K562 (cell line): Measurements from ENCODE around the gene SEBOX. TPM values are rescaled to one million over a fixed set of nuclear protein-coding genes. Genes with fewer than 3 reads are reported as not detected.

ENCODE experiments used
- AFF4 ChIP-seq: sonication (generic); formaldehyde crosslinking; IDR thresholded peaks from 2 replicates; pipeline ENCODE4 v1.8.0; 2023; ENCODE audit warnings: mild to moderate bottlenecking, missing genetic modification reagents
- BHLHE40 ChIP-seq: IDR thresholded peaks from 2 replicates; pipeline ENCODE4 v1.6.1; 2011; ENCODE audit warnings: low read length, improper control_type of control experiment
- BRD4 ChIP-seq: fragments of 200-600 bp; sonication (generic); IDR thresholded peaks from 2 replicates; pipeline ENCODE4 v1.6.1; 2017; ENCODE audit warnings: inconsistent platforms
- CHD1 ChIP-seq: fragments of 200-600 bp; sonication (generic); IDR thresholded peaks from one replicate; pipeline ENCODE4 v1.6.1; 2012; ENCODE audit warnings: mild to moderate bottlenecking, moderate library complexity, low read length, inconsistent platforms
- ETV1 ChIP-seq: fragments of 450-650 bp; conservative IDR thresholded peaks from 2 replicates; pipeline ENCODE4 v1.6.1; 2016; ENCODE audit warnings: missing genetic modification characterization, control low read depth, low read depth, missing compliant biosample characterization
- GABPB1 ChIP-seq: sonication (generic); formaldehyde crosslinking; IDR thresholded peaks from 2 replicates; pipeline ENCODE4 v1.8.0; 2022; ENCODE audit warnings: mild to moderate bottlenecking, missing genetic modification reagents
- HDAC2 ChIP-seq: fragments of 450-650 bp; IDR thresholded peaks from 2 replicates; pipeline ENCODE4 v1.6.1; 2016; ENCODE audit warnings: mild to moderate bottlenecking
- HDAC6 ChIP-seq: IDR thresholded peaks from 2 replicates; pipeline ENCODE4 v1.6.1; 2012; ENCODE audit warnings: low read depth, mild to moderate bottlenecking, control low read depth, inconsistent platforms, low read length, moderate library complexity
- KDM4B ChIP-seq, 2 experiments: fragments of 450-650 bp in 1 of 2; sonication (generic) in 1 of 2; IDR thresholded peaks; 2 replicates each; pipeline ENCODE4 v1.6.1; 2016 to 2017; ENCODE audit warnings: borderline replicate concordance in 2 of 2, antibody characterized with exemption in 1 of 2, low read depth in 1 of 2, mild to moderate bottlenecking in 1 of 2
- LCOR ChIP-seq: sonication (generic); formaldehyde crosslinking; IDR thresholded peaks from 2 replicates; pipeline ENCODE4 v1.8.0; 2022; ENCODE audit warnings: mild to moderate bottlenecking, missing genetic modification reagents
- MTA1 ChIP-seq: fragments of 450-650 bp; IDR thresholded peaks from 2 replicates; pipeline ENCODE4 v1.6.1; 2017; ENCODE audit warnings: borderline replicate concordance
- NR2C2 ChIP-seq, 2 experiments: fragments of 200-800 bp in 1 of 2; sonication (Bioruptor generic) in 1 of 2; sonication (generic) in 1 of 2; formaldehyde crosslinking in 1 of 2; IDR thresholded peaks; 2 replicates each; pipeline versions ENCODE4 v1.6.1 to v1.8.0; 2016 to 2022; ENCODE audit warnings: mild to moderate bottlenecking in 1 of 2, missing compliant biosample characterization in 1 of 2, missing genetic modification characterization in 1 of 2, missing genetic modification reagents in 1 of 2
- POLR2AphosphoS5 ChIP-seq: IDR thresholded peaks from 2 replicates; pipeline ENCODE4 v1.6.1; 2011; ENCODE audit warnings: mild to moderate bottlenecking, low read depth, low read length, moderate library complexity; ENCODE audit not compliant: control insufficient read depth, insufficient read depth
- PTBP1 ChIP-seq: fragments of 200-400 bp; formaldehyde crosslinking; IDR thresholded peaks from 2 replicates; pipeline ENCODE4 v1.6.1; 2017; ENCODE audit warnings: low read depth, low read length
- TAF1 ChIP-seq: IDR thresholded peaks from 2 replicates; pipeline ENCODE4 v1.6.1; 2011; ENCODE audit warnings: mild to moderate bottlenecking, low read length, moderate library complexity; ENCODE audit not compliant: insufficient read depth, control insufficient read depth, severe bottlenecking; ENCODE audit errors: extremely low read depth
- ZNF143 ChIP-seq: sonication (generic); formaldehyde crosslinking; IDR thresholded peaks from 2 replicates; pipeline ENCODE4 v1.9.0; 2022; ENCODE audit warnings: mild to moderate bottlenecking, missing genetic modification reagents
- ZNF780A ChIP-seq: fragments of 250-450 bp; sonication (Bioruptor Pico); IDR thresholded peaks from 2 replicates; pipeline ENCODE4 v1.5.0; 2021; ENCODE audit warnings: mild to moderate bottlenecking
- polyA plus RNA-seq, 8 experiments: library from polyadenylated mRNA; depleted of rRNA in 4 of 8; stranded (reverse) in 5 of 8; unstranded in 3 of 8; fragments of >200 nt; fragmentation: Nextera tagmentation in 2 of 8; fragmentation: Illumina TruSeq in 1 of 8; extraction: Ambion mirVana in 2 of 8; extraction: Trizol in 1 of 8; gene quantifications; 2 replicates each; pipeline versions ENCODE4 v1.2.1 to v1.2.3, GENCODE V29; 2011 to 2014; ENCODE audit warnings: inconsistent platforms in 1 of 8, missing spikeins in 1 of 8
- total RNA-seq, 7 experiments: library from RNA; depleted of rRNA in 6 of 7; stranded (reverse); fragments of >200 nt in 6 of 7; fragmentation: Illumina TruSeq in 2 of 7; extraction: Trizol in 2 of 7; gene quantifications; 2 replicates each; pipeline versions ENCODE4 v1.2.1 to v1.2.3, GENCODE V29; 2011 to 2021; ENCODE audit warnings: low replicate concordance in 1 of 7
- TF ChIP-seq, protein P1 (sequence below): fragments of 250-450 bp; sonication (Bioruptor Pico); IDR thresholded peaks from 2 replicates; pipeline ENCODE4 v1.4.0; 2020; ENCODE audit warnings: mild to moderate bottlenecking, moderate library complexity
- TF ChIP-seq, protein P2 (sequence below): IDR thresholded peaks from 2 replicates; pipeline ENCODE4 v1.6.1; 2011; ENCODE audit not compliant: insufficient read length; ENCODE audit errors: extremely low read depth

SEBOX gene
- total and polyA plus RNA-seq, 9 of the 15 experiments (the other 6 are each of a cell fraction or from before 2014, with no cell fraction given): not detected

DNA sequence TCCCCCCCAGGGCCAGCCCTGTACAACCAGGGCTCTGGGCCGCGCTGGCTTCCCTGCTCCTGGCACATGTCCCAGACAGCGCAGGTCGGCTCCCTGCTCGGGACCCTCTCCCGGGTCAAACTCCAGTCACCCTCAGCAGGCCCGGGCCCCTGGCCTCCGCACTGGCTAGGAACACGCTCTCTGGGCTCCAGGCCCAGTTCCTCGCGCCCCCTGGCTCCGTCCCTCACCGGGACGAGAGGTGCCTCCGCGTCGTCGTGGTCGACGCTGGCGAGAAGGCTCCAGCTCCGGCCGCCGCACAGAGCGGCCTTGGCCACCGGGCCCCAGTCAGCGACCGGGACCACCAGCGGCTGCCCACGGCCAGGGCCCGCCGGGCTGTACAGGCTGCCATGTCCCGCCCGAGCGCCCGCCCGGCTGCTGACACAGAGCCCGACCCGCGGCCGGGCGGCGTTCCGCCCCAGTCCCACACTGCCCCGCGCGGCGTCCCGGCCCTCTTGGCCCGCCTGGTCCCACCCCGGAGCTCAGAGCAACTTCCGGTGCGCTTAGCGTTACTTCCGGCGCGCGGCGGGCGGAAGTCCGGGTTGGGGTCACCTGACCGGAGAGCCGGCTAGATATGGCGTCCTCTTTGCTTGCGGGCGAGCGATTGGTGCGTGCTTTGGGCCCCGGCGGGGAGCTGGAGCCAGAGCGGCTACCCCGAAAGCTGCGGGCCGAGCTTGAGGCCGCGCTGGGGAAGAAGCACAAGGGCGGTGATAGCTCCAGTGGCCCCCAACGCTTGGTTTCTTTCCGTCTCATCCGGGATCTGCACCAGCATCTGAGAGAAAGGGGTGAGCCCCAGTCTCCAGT, 7.7 kb downstream of the SEBOX start, which contains the start of gene POLDIP2 (continued):
- no peak for TF ChIP-seq HDAC6
- 0 out of 2 replicates have a peak, but pooled peaks have one; percentile 30 for TF ChIP-seq PTBP1
- peak; percentile 95 for TF ChIP-seq HDAC2
- TF ChIP-seq AFF4 (CRISPR knock-in tag): 0 out of 2 replicates have a peak, but pooled peaks have one; percentile 40
- TF ChIP-seq MTA1: peak; percentile 94
- peak; percentile 78 for TF ChIP-seq POLR2AphosphoS5
- TF ChIP-seq ZNF780A: no peak
- TF ChIP-seq BRD4: 0 out of 2 replicates have a peak, but pooled peaks have one; percentile 73
- peak; percentile 33 for TF ChIP-seq CHD1
- 0 out of 2 replicates have a peak, but pooled peaks have one; percentile 26 for TF ChIP-seq LCOR (CRISPR knock-in tag)
- peak; percentile 79 for TF ChIP-seq ZNF143 (CRISPR knock-in tag)
- TF ChIP-seq, protein P1, sequence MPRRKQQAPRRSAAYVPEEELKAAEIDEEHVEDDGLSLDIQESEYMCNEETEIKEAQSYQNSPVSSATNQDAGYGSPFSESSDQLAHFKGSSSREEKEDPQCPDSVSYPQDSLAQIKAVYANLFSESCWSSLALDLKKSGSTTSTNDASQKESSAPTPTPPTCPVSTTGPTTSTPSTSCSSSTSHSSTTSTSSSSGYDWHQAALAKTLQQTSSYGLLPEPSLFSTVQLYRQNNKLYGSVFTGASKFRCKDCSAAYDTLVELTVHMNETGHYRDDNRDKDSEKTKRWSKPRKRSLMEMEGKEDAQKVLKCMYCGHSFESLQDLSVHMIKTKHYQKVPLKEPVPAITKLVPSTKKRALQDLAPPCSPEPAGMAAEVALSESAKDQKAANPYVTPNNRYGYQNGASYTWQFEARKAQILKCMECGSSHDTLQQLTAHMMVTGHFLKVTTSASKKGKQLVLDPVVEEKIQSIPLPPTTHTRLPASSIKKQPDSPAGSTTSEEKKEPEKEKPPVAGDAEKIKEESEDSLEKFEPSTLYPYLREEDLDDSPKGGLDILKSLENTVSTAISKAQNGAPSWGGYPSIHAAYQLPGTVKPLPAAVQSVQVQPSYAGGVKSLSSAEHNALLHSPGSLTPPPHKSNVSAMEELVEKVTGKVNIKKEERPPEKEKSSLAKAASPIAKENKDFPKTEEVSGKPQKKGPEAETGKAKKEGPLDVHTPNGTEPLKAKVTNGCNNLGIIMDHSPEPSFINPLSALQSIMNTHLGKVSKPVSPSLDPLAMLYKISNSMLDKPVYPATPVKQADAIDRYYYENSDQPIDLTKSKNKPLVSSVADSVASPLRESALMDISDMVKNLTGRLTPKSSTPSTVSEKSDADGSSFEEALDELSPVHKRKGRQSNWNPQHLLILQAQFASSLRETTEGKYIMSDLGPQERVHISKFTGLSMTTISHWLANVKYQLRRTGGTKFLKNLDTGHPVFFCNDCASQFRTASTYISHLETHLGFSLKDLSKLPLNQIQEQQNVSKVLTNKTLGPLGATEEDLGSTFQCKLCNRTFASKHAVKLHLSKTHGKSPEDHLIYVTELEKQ (CRISPR knock-in tag): 0 out of 2 replicates have a peak, but pooled peaks have one; percentile 6
- TF ChIP-seq GABPB1 (CRISPR knock-in tag): peak; percentile 98
- TF ChIP-seq, protein P2, sequence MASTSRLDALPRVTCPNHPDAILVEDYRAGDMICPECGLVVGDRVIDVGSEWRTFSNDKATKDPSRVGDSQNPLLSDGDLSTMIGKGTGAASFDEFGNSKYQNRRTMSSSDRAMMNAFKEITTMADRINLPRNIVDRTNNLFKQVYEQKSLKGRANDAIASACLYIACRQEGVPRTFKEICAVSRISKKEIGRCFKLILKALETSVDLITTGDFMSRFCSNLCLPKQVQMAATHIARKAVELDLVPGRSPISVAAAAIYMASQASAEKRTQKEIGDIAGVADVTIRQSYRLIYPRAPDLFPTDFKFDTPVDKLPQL: no peak
- TF ChIP-seq BHLHE40: peak; percentile 70
- TF ChIP-seq ETV1 (tag): peak; percentile 88
- no peak for TF ChIP-seq NR2C2 (CRISPR knock-in tag; IDR thresholded peaks at IDR 0.05)
- peak; percentile 96 for TF ChIP-seq NR2C2 (tag; IDR thresholded peaks at IDR 0.05)
- peak in 1 of 2 experiments; percentile 96; a peak in 2 of 4 replicates for TF ChIP-seq KDM4B (IDR thresholded peaks at IDR 0.05; ENCODE audit: borderline replicate concordance in 2 of 2, low read depth in 1 of 2)
- TF ChIP-seq TAF1: peak; percentile 95
